ENCODE measurements around the gene AXIN1.

- TF ChIP-seq CTCF (IDR thresholded peaks at IDR 0.05) (no peak), POLR2A (IDR thresholded peaks at IDR 0.05) (no peak)
Measured at GRCh38 chr16:363110-363765, 10.7 kb upstream of the AXIN1 start.

Measured in thyroid gland (tissue), 4 donors.